Skin of body (tissue), 2 donors: ENCODE data around the gene DTX1. TPM values are rescaled to one million over a fixed set of nuclear protein-coding genes. Genes with fewer than 3 reads are reported as not detected.

ENCODE experiments used
- DNase-seq: peaks from one replicate; lab custom pipeline; 2025; lab: John Stamatoyannopoulos, UW
- total RNA-seq: library from RNA; depleted of rRNA; stranded (reverse); fragments of >200 nt; gene quantifications from one replicate; pipeline ENCODE4 v1.2.3, GENCODE V29; 2014

The DTX1 gene
- total RNA-seq, 1 donor from 2014 or later: 9.0 TPM

DNA sequence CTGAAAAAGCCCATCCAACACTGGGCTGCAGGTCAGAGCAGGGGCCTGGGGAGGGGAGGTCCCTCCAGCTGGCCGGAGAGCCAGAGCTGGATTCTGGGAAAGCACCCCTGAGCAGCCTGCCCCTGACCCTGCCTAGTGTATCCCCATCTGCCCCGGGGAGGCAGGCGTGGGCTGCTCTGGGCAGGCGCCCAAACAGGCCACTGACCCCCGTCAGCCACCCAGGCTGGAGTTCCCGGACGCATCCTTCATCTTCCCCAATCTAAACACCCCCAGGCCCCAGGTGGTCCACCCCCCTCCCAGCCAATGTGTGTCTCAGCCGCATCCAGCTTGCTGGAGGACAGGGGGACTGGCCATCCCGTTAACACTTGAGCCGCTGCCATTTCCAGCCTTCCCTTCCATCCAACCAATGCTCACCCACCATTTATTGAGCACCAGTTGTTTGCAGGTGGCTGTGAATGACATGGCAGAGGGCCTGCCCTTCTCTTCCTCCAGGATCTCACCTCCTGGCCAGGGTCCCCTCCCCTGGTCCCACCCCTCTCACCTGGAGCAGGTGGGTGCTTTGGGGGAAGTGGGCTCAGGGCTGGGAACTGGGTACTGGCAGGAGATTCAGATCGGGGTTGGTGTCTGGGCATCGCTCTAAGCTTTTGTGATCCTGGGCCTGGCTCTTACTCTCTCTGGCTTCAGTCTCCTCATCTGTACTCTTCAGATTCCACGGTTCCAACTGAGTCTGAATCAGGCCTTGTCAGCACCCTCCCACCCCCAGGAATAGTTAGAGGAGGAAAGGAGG, 743 bp upstream of the DTX1 start:
- no peak for DNase-seq

- DNase-seq: no peak
Measured at GRCh38 chr12:113056381-113056630, 224 bp upstream of the DTX1 start.

- DNase-seq: no peak
Measured at GRCh38 chr12:113057565-113058485, 1.3 kb downstream of the DTX1 start.

- no peak for DNase-seq
Measured at GRCh38 chr12:113058553-113058952, 2.0 kb downstream of the DTX1 start.

GRCh38 chr12:113059071-113059595, 2.6 kb downstream of the DTX1 start:
- DNase-seq: no peak

GRCh38 chr12:113060336-113060960, 3.9 kb downstream of the DTX1 start:
- no peak for DNase-seq

DNA sequence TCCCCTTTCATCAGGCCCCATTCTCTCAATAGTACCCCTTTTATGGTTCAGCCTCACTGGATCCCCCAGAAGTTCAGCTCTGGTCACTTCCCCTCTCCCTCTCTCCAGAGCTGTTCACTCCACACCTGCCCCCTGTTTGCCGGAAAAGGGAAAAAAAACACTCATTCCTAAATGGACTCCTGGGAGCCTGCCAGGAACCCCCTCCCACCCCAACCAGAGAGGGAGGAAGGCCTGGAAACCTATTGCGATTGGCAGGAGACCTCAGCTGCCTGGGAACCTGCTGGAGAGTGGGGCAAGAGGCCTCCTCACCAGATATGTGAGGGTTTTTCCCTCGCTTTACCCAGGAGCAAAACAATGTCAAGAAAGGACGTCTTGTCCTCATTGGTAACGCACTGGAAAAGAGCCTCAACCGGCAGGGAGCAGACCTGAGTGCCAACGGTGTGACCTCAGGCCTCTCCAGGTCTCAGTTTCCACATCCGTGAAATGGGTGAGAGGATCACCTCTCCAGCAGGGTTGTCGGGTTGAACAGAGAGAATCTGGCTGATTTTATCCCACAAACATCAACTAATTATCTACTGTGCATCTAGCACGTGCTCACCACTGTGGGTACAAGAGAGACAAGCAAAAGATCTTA, 4.6 kb downstream of the DTX1 start:
- DNase-seq: no peak

DNA sequence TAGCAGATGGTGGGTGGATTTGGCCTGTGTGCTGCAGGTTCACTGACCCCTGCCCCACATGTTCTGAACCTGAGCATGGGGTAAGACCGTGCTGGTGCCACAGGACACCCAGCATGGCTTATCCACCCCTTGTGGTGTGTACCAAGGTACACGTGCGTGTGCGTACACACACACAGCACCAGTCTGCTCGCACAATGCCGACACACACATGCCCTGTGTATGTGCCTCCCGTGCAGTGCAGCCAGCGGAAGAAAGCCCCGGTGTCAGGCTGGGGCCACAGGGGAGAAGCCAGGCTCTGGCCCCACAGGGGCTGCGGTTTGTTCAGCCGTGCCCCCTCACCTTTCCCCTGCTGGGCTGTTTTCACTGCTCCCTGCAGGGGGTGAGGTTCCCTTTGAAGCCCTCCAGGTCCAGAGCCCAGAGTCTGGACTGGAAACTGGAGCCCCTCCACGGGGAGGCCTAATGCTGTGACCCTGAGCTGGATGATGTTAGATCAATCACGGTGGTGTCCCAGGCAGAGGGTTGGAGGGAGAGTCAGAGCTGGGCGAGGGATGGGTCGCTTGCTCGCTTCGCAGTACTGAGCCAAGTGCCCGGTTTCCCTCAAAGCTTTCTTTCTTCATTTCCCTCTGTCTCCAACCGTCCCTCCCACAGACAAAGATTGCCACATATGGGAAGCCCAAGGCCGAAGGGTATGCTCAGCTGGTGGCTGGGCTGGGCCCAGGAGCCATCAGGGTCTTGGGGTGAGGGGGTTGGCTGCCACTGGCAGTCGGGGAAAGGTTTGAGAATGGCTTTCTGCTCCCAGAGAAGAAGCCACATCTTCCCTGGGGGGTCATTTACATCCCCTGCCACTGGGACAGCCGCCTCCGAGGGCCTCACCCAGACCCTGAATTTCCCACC, 6.2 kb downstream of the DTX1 start:
- DNase-seq: no peak

GRCh38 chr12:113063396-113064350, 7.1 kb downstream of the DTX1 start:
- DNase-seq: no peak

DNA sequence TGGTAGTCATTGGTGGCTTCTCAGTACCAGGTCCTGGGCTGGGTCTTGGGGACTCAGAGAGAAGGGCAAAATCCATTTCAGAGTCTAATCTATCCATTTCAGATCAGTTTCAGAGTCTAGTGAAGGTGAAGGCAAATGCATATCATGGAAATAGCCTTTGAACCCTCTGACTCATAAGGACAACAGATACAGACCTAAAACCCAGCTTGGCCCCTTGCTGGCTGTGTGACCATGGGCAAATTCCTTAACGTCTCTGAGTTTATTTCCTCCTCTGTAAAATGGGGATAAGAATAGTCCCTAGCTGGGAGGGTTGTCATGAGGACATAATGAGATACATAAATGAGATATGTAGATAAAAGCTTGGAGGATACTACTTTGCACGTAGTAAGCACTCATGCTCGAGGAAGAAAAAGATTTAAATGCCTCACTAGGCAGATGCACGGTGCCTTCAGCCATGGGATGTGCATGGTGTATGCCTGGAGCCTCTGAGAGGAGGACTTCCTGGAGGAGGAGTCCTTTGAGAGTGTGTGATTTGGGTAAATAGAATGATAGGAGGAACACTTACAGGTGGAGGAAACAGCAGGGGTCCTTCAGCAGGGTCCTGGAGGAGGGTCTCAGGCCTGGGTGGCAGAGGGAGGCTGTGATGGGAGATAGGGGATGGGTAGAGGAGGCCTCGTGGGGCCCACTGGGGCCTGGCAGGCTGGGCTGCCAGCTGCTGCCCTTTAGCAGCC, 8.0 kb downstream of the DTX1 start:
- DNase-seq: no peak

DNA sequence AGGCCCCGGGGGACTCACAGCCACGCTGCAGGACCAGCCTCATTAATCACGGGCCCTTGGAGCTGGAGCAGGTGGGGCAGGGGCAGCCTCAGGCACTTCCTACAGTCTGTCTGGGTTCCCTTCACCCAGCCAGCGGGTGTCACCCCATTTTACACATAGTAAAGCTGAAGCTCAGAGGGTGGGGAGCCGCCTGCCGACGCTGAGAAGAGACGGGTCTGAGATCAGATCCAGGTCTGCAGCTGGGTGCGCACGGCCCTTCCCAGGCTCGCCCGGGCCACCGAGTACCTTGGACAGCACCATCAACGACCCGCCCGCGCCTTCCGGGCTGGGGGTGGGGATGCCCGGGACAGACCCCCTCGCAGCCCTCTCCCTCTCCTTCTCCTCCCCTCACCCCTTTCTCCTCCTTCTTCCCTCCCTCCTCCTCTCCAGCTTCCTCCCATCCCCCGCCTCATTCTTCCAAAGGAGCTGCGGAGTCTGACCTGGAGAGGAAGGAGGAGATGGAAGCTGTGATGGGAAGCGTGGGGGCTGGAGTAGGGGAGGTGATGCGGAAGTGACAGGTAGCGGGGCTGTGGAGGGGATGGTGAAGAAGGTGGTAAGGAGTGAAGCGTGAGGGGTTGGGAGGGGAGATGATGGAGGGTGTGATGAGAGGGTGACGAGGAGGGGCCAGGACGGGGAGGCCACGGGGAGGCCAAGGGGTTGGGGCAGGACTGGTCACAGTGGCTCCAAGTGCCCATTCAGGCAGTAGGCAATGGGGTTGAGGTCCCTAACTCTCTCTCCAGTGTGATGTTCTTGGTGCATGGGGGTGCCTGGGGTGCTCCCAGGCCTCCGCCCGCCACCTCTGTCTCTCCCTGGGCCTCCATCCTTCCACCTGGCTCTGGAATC, 8.8 kb downstream of the DTX1 start:
- DNase-seq: no peak

DNA sequence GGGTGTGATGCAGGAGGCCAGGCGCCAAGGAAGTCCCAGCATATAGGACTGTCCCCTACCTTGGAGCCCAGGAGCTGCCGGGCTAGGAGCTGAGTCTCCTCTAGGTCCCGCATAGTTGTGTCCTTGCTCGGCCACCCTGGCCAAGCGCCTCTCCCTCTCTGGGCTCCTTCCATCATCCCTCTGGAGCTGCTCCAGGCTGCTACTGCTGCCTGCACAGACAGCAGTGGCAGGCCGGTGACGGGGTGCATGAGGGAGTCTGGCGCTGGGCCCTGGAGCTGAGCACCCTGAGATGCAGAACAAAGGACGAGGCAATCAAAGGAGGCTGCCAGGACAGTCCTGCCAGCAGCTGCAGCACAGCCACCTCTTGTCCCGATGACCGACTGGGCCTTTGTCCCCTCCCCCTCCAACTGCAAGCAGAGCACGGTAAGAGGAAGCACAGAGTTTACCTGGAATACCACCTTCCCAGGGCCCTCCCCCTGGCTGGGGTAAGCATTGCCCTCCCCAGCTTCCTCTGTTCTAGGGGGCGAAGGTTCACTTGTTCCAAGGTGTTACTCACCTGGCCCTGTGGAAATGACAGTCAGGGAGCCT, 10.4 kb downstream of the DTX1 start:
- DNase-seq: no peak

GRCh38 chr12:113067987-113068935, 11.7 kb downstream of the DTX1 start:
- no peak for DNase-seq

GRCh38 chr12:113069149-113069548, 12.6 kb downstream of the DTX1 start:
- DNase-seq: no peak

- DNase-seq: no peak
Measured at GRCh38 chr12:113069751-113070116, 13.2 kb downstream of the DTX1 start.
